ENCODE measurements around the gene ACKR2. TPM values are rescaled to one million over a fixed set of nuclear protein-coding genes. Genes with fewer than 3 reads are reported as not detected.

The ACKR2 gene
- total and polyA plus RNA-seq, 2 of the 13 experiments (the other 11 are each of a cell fraction or from before 2014, with no cell fraction given), result 1.1 to 1.9 TPM

- intact Hi-C loops (cut with micrococcal nuclease; ENCODE audit: unreplicated experiment), result no loop called here
- H3K27me3 ChIP-seq (ENCODE audit: control insufficient read depth in 1 of 2, insufficient read depth in 2 of 2, low read length in 2 of 2), result no peaks in the 10 kb centered on the region
- peak; percentile 76 for DNase-seq (ENCODE audit: low spot score)
- ChIA-PET POLR2A (interaction anchor here (0.8 to 1.9 kb wide), 4 partner anchors 15 to 73 kb away, joined by 3 to 45 read pairs (median 4); partner anchors contain the start of gene HIGD1A), CTCF (ENCODE audit: low intra/inter-chr PET ratio, low total read pairs) (no interaction called here)
- H3K4me2 ChIP-seq (ENCODE audit: low read depth, low read length), result peak overlapping the region; percentile 60
- BruUV-seq (replicated peaks), result TSS peak; percentile 84
- H3K4me3 ChIP-seq (replicated peaks in 1 of 3; ENCODE audit: insufficient read depth in 1 of 3, low read depth in 2 of 3, low read length in 3 of 3), result peak overlapping the region in 2 of 3 experiments; percentile 8 to 9; a peak in 1 of 6 replicates
- ATAC-seq, result peak; percentile 84
- in situ Hi-C loops (cut with HindIII; ENCODE audit: extremely low pct_ligation_motif_present, low pct_unique_long_range_greater_than_20kb), result no loop called here
- peak overlapping the region; percentile 58 for H3K9ac ChIP-seq (ENCODE audit: insufficient read depth, low read depth, low read length)
- H2AFZ ChIP-seq (ENCODE audit: low read length), result peak overlapping the region; percentile 58
- peaks cover 82% of the 10 kb centered on the region for H3K4me1 ChIP-seq (ENCODE audit: insufficient read depth, low read length)
- H3K27ac ChIP-seq (ENCODE audit: extremely low read length, insufficient read depth, low read length), result peak overlapping the region; percentile 76
- 30% methylated on average over 3 of the region's 3 CpGs for WGBS (ENCODE audit: low lambda C conversion rate)
- H3K36me3 ChIP-seq (replicated peaks in 1 of 2; ENCODE audit: control insufficient read depth in 1 of 2, insufficient read depth in 2 of 2, low read length in 2 of 2), result no peaks in the 10 kb centered on the region
- H3K9me3 ChIP-seq (ENCODE audit: low read length), result no peaks in the 10 kb centered on the region
- peak; percentile 58 for FAIRE-seq
- no peaks in the 10 kb centered on the region for H4K20me1 ChIP-seq (ENCODE audit: insufficient read depth, low read length)
- no peaks in the 10 kb centered on the region for H3K79me2 ChIP-seq (ENCODE audit: insufficient read depth, low read length)
- TF ChIP-seq ZNF770 (CRISPR knock-in tag; IDR thresholded peaks at IDR 0.05), result no peak
- TF ChIP-seq HIVEP1 (CRISPR knock-in tag; IDR thresholded peaks at IDR 0.05), result no peak
- peak in 1 of 2 experiments; percentile 40; a peak in 1 of 4 replicates for TF ChIP-seq EP300 (IDR thresholded peaks at IDR 0.05; ENCODE audit: low read depth in 2 of 2, low read length in 2 of 2)
- no peak for TF ChIP-seq EP300 (CRISPR knock-in tag; IDR thresholded peaks at IDR 0.05; ENCODE audit: borderline replicate concordance)
- no peak for TF ChIP-seq ZNF44 (CRISPR knock-in tag; IDR thresholded peaks at IDR 0.05)
- TF ChIP-seq RARA (CRISPR knock-in tag; IDR thresholded peaks at IDR 0.05), result peak; percentile 44; the same call in 1 of the 2 replicates
- peak in 1 of 2 experiments; percentile 23; a peak in 1 of 4 replicates for TF ChIP-seq KLF16 (CRISPR knock-in tag; IDR thresholded peaks at IDR 0.05)
- TF ChIP-seq BHLHE40 (IDR thresholded peaks at IDR 0.05; ENCODE audit: low read length), result 0 out of 2 replicates have a peak, but pooled peaks have one; percentile 10
- peak; percentile 41; the same call in 1 of the 2 replicates for TF ChIP-seq ZNF362 (CRISPR knock-in tag; IDR thresholded peaks at IDR 0.05; ENCODE audit: borderline replicate concordance)
- TF ChIP-seq ELF3 (CRISPR knock-in tag; IDR thresholded peaks at IDR 0.05), result peak; percentile 60
- TF ChIP-seq ZNF282 (IDR thresholded peaks at IDR 0.05; ENCODE audit: partially characterized antibody), result no peak
- 0 out of 2 replicates have a peak, but pooled peaks have one; percentile 32 for TF ChIP-seq MXD4 (CRISPR knock-in tag; IDR thresholded peaks at IDR 0.05)
- TF ChIP-seq EZH2 (conservative IDR thresholded peaks at IDR 0.05; ENCODE audit: low read depth, low read length), result no peak
- peak; percentile 67 for TF ChIP-seq ZNF644 (CRISPR knock-in tag; IDR thresholded peaks at IDR 0.05; ENCODE audit: low read depth)
- TF ChIP-seq, protein P1, sequence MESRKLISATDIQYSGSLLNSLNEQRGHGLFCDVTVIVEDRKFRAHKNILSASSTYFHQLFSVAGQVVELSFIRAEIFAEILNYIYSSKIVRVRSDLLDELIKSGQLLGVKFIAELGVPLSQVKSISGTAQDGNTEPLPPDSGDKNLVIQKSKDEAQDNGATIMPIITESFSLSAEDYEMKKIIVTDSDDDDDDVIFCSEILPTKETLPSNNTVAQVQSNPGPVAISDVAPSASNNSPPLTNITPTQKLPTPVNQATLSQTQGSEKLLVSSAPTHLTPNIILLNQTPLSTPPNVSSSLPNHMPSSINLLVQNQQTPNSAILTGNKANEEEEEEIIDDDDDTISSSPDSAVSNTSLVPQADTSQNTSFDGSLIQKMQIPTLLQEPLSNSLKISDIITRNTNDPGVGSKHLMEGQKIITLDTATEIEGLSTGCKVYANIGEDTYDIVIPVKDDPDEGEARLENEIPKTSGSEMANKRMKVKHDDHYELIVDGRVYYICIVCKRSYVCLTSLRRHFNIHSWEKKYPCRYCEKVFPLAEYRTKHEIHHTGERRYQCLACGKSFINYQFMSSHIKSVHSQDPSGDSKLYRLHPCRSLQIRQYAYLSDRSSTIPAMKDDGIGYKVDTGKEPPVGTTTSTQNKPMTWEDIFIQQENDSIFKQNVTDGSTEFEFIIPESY (CRISPR knock-in tag; IDR thresholded peaks at IDR 0.05), result peak; percentile 42
- TF ChIP-seq, protein P2, sequence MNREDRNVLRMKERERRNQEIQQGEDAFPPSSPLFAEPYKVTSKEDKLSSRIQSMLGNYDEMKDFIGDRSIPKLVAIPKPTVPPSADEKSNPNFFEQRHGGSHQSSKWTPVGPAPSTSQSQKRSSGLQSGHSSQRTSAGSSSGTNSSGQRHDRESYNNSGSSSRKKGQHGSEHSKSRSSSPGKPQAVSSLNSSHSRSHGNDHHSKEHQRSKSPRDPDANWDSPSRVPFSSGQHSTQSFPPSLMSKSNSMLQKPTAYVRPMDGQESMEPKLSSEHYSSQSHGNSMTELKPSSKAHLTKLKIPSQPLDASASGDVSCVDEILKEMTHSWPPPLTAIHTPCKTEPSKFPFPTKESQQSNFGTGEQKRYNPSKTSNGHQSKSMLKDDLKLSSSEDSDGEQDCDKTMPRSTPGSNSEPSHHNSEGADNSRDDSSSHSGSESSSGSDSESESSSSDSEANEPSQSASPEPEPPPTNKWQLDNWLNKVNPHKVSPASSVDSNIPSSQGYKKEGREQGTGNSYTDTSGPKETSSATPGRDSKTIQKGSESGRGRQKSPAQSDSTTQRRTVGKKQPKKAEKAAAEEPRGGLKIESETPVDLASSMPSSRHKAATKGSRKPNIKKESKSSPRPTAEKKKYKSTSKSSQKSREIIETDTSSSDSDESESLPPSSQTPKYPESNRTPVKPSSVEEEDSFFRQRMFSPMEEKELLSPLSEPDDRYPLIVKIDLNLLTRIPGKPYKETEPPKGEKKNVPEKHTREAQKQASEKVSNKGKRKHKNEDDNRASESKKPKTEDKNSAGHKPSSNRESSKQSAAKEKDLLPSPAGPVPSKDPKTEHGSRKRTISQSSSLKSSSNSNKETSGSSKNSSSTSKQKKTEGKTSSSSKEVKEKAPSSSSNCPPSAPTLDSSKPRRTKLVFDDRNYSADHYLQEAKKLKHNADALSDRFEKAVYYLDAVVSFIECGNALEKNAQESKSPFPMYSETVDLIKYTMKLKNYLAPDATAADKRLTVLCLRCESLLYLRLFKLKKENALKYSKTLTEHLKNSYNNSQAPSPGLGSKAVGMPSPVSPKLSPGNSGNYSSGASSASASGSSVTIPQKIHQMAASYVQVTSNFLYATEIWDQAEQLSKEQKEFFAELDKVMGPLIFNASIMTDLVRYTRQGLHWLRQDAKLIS (CRISPR knock-in tag; IDR thresholded peaks at IDR 0.05), result no peak
Measured at GRCh38 chr3:42822828-42823227, 13.6 kb downstream of the ACKR2 start.
